Measurements from ENCODE around the gene ALPG. TPM values are rescaled to one million over a fixed set of nuclear protein-coding genes. Genes with fewer than 3 reads are reported as not detected.

The ALPG gene
- polyA plus RNA-seq (2012; ENCODE audit: insufficient read length, low read depth): not detected

DNA sequence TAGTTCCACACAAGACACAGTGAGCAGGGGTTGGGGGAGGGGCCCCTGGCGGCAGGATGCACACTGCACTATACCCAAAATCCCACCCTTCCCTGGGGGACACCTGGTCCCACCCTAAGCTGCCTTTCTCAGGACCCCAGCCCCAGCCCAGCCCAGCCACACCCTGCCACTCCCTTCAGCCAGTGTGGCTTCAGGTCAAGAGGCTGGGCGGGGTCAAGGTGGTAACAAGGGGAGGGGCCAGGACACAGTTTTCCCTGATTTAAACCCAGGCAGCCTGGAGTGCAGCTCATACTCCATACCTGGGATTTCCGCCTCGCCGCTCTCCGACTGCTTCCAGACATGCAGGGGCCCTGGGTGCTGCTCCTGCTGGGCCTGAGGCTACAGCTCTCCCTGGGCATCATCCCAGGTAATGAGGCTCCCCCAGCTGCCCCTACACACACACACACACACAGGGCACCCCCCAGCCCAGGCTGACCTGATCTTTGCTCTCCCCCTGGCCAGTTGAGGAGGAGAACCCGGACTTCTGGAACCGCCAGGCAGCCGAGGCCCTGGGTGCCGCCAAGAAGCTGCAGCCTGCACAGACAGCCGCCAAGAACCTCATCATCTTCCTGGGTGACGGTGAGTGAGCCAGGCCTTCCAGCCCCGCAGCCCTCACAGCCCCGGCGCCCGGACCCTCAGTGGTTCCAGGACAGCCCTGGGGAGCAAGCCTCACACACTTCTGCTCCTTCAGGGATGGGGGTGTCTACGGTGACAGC, at the start of gene ALPG:
Gene ALPG, plus strand, starts transcription at position 289 of the 755 bp plus-strand sequence. Its CDS starts 51 bp downstream, at position 340.
- TF ChIP-seq POLR2AphosphoS5 (IDR thresholded peaks at IDR 0.05; ENCODE audit: low read depth, low read length) (no peak), TAF1 (IDR thresholded peaks at IDR 0.05; ENCODE audit: borderline replicate concordance, insufficient read depth, low read length) (no peak), SIN3A (IDR thresholded peaks at IDR 0.05; ENCODE audit: borderline replicate concordance, insufficient read depth, low read length) (no peak), FOXP2 (optimal IDR thresholded peaks at IDR 0.05; ENCODE audit: borderline replicate concordance, extremely low read depth, extremely low read length, insufficient read depth) (no peak)
- TF ChIP-seq, protein P1, sequence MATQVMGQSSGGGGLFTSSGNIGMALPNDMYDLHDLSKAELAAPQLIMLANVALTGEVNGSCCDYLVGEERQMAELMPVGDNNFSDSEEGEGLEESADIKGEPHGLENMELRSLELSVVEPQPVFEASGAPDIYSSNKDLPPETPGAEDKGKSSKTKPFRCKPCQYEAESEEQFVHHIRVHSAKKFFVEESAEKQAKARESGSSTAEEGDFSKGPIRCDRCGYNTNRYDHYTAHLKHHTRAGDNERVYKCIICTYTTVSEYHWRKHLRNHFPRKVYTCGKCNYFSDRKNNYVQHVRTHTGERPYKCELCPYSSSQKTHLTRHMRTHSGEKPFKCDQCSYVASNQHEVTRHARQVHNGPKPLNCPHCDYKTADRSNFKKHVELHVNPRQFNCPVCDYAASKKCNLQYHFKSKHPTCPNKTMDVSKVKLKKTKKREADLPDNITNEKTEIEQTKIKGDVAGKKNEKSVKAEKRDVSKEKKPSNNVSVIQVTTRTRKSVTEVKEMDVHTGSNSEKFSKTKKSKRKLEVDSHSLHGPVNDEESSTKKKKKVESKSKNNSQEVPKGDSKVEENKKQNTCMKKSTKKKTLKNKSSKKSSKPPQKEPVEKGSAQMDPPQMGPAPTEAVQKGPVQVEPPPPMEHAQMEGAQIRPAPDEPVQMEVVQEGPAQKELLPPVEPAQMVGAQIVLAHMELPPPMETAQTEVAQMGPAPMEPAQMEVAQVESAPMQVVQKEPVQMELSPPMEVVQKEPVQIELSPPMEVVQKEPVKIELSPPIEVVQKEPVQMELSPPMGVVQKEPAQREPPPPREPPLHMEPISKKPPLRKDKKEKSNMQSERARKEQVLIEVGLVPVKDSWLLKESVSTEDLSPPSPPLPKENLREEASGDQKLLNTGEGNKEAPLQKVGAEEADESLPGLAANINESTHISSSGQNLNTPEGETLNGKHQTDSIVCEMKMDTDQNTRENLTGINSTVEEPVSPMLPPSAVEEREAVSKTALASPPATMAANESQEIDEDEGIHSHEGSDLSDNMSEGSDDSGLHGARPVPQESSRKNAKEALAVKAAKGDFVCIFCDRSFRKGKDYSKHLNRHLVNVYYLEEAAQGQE (IDR thresholded peaks at IDR 0.05; ENCODE audit: insufficient read depth in 1 of 2, low read depth in 2 of 2, low read length in 2 of 2): no peak

GRCh38 chr2:232361646-232362045, 45.0 kb upstream of the ALPG start:
- TF ChIP-seq TAF1 (IDR thresholded peaks at IDR 0.05; ENCODE audit: borderline replicate concordance, insufficient read depth, low read length): no peak
- TF ChIP-seq FOXP2 (optimal IDR thresholded peaks at IDR 0.05; ENCODE audit: borderline replicate concordance, extremely low read depth, extremely low read length, insufficient read depth): no peak
- no peak for TF ChIP-seq POLR2AphosphoS5 (IDR thresholded peaks at IDR 0.05; ENCODE audit: low read depth, low read length)
- TF ChIP-seq, protein P1 (IDR thresholded peaks at IDR 0.05; ENCODE audit: insufficient read depth in 1 of 2, low read depth in 2 of 2, low read length in 2 of 2): no peak
- TF ChIP-seq SIN3A (IDR thresholded peaks at IDR 0.05; ENCODE audit: borderline replicate concordance, insufficient read depth, low read length): no peak

DNA sequence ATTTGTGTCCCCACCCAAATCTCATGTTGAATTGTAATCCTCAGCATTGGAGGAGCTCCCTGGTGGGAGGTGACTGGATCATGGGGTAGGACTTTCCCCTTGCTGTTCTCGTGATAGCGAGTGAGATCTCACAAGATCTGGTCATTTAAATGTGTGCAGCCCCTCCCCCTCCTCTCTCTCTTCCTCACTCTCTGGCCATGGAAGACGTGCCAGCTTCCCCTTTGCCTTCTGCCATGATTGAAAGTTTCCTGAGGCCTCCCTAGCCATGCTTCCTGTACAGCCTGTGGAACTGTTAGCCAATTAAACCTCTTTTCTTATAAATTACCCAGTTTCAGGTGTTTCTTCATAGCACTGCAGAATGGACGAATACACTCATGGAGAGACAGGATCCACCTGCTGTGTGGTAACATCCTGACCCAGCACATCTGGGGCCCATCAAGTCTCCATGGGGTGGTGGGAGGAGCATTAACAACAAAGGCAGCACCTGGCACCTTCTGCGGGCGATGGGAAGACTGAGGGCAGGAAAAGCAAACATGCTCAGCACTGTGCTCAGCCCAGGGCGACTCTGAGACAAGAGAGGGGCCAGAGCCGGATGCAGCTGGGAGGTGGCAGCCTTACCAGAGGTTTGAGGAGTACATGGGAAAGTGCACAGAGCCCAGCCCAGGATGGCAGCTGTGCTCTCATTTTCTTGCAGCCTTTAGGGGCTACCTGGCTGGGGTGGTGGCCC, 44.3 kb upstream of the ALPG start:
- TF ChIP-seq POLR2AphosphoS5 (IDR thresholded peaks at IDR 0.05; ENCODE audit: low read depth, low read length): no peak
- no peak for TF ChIP-seq SIN3A (IDR thresholded peaks at IDR 0.05; ENCODE audit: borderline replicate concordance, insufficient read depth, low read length)
- TF ChIP-seq, protein P1 (IDR thresholded peaks at IDR 0.05; ENCODE audit: insufficient read depth in 1 of 2, low read depth in 2 of 2, low read length in 2 of 2): no peak
- no peak for TF ChIP-seq FOXP2 (optimal IDR thresholded peaks at IDR 0.05; ENCODE audit: borderline replicate concordance, extremely low read depth, extremely low read length, insufficient read depth)
- no peak for TF ChIP-seq TAF1 (IDR thresholded peaks at IDR 0.05; ENCODE audit: borderline replicate concordance, insufficient read depth, low read length)

DNA sequence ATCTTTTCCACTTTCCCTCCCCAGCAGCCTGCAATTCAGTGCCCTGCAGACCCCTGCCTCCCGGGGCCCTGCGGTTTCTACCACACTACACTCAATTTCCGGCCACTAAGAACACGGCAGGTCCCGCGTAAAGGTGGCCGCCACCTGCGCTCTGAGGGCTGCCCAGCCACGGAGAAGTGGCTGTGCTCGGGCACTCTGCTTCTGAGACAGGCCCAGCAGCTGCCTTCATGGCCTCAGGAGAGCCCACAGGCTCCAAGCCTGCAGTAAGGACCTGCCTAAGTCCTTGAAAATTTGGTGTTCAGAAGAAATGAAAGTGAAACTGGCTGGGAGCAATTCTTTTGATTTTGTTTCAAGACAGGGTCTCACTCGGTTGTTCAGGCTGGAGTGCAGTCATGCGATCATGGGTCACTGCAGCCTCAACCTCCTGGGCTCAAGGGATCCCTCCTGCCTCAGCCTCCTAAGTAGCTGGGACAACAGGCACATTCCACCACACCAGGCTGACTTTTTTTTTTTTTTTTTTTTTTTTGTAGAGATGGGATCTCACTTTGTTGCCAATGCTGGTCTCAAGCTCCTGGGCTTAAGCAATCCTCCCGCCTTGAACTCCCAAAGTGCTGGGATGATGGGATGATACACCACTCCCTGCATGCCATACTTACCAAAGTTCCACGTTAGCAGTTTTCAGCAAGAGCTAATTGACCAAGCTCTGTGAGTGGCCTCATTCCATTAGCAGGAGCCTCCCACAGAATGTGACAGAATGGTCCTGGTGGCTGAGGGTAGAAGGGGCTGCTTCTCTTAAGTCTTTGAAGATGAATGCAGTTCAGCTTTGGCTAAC, 42.6 kb upstream of the ALPG start:
- TF ChIP-seq SIN3A (IDR thresholded peaks at IDR 0.05; ENCODE audit: borderline replicate concordance, insufficient read depth, low read length) (no peak), POLR2AphosphoS5 (IDR thresholded peaks at IDR 0.05; ENCODE audit: low read depth, low read length) (no peak), FOXP2 (optimal IDR thresholded peaks at IDR 0.05; ENCODE audit: borderline replicate concordance, extremely low read depth, extremely low read length, insufficient read depth) (no peak), TAF1 (IDR thresholded peaks at IDR 0.05; ENCODE audit: borderline replicate concordance, insufficient read depth, low read length) (no peak)
- TF ChIP-seq, protein P1 (IDR thresholded peaks at IDR 0.05; ENCODE audit: insufficient read depth in 1 of 2, low read depth in 2 of 2, low read length in 2 of 2): no peak
